HG03469 (cell line): ENCODE results near the gene RNFT2.

Experiments
- ATAC-seq: cut with Tn5 transposase; IDR thresholded peaks from one replicate; pipeline ENCODE4 v1.9.1; 2021; ENCODE audit warnings: mild to moderate bottlenecking, moderate library complexity, moderate number of reproducible peaks; ENCODE audit not compliant: unreplicated experiment

Gene RNFT2, protein sequence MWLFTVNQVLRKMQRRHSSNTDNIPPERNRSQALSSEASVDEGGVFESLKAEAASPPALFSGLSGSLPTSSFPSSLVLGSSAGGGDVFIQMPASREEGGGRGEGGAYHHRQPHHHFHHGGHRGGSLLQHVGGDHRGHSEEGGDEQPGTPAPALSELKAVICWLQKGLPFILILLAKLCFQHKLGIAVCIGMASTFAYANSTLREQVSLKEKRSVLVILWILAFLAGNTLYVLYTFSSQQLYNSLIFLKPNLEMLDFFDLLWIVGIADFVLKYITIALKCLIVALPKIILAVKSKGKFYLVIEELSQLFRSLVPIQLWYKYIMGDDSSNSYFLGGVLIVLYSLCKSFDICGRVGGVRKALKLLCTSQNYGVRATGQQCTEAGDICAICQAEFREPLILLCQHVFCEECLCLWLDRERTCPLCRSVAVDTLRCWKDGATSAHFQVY

DNA sequence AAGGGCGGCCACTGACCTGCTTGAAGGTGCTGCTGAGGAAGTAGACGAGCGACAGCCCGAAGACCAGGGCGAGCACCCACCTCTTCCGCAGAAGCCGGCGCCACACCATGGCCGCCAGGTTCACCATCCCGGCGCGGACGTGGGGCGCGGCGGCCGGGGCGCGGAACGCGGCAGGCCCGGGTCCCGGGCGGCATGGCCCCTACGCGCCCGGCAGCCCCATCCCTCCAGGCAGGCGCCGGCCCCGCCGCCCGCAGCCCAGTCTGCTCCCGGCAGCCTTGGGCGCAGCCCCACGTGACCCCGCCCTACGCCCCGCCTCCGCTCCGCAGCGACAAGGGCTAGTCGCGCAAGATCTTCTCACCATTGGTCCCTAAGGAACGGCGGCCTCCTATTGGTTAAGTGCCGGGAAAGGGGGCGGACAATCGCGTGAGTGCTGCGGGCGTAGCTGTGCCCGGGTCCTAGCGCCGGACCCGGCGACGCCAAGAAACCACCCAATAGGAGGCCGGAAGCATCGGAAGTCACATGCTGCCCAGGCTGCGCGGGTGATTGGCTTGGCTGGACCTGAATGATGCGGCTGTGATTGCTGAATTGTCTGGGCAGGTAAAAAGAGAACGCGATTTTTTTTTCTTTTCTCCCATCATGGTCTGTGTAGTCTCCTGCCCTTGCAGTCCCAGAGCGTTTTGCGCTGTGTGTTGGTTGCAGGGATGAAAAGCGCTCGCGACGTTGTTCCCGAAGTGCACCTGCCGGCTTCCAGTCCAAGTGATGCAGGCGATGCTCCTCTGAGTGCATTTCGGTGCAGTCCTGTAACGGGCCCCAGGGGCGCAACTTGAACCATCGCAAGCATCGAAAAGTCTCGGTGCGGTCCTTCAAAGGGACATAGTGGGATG is at the start of gene RNFT2, which contains the start of gene SPRING1:
RNFT2 (plus strand) TSS at position 542 of the 884 bp plus-strand sequence. CDS start 2,183 bp downstream, outside the sequence.
SPRING1 (minus strand) TSS at position 296 of the 884 bp plus-strand sequence; CDS start at position 127, 169 bp downstream.
- ATAC-seq, result peak; percentile 91

DNA sequence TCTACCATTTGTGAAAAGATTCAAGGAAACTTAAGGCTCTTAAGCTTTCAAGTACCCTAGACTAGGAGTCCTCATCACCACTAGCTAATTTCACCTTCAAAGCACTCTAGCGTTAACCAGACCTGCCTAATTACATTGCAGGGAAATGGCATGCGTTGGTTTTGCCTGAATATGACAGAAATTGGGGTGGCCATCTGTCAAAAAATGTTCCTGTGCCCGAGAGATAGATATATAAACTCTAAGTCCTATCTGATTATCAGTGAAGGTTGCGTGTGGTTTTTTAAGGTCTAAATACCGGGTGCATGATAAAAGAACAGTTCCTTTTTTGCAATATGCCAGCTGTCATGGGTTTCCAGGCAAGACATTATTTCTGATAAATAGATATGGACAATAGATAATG is 48.6 kb upstream of the RNFT2 start:
- ATAC-seq, result no peak

DNA sequence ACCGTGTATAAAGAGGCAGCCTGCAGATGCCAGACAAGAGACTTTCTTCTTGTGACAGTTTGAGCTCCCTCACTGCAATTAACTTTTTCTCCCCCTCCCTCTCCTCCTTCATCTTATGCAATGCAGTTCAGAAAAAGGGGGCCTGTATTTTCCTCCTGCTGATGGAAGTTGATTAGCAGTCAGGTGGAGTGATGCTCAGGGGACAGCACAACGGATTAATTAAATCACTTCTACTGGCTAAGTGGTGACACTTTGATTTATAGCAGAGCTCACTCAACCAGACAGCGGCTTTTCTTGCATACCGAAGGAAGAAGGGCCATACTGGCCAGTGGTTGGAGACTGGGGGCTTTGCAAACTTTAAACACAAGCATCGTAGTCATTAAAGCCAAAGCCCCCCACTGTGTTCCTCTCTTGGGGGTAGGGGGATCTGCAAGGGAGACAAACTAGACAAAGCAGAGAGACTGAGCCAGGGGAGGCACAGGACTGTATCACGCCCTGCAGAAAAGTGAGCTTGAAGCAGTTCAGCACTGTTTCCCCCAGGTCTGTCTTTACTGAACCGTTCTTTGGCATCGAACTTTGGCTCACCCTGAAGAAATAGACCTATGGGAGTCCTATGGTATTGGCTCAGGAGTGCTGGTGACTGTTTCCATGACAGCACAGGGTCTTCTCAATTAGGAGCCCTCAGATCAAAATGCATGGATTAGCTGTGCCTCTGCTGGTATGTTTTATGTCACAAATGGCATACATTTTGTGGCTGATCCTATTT is 48.0 kb upstream of the RNFT2 start:
- ATAC-seq, result no peak

DNA sequence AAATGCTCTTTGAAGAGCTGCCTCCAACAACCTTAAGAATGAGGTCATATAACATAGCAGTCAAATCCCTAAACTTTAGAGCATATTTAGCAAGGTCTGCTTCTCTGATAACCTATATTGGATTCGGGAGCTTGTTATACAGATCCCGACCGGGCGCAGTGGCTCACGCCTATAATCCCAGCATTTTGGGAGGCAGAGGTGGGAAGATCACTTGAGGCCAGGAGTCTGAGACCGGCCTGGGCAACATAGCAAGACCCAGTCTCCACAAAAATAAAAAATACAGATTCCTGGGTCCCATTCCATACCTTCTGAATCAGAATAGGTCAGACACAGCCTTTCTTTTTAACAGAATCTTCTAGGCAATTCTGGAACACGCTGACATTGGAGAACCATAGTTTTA is 46.9 kb upstream of the RNFT2 start:
- ATAC-seq, result no peak

DNA sequence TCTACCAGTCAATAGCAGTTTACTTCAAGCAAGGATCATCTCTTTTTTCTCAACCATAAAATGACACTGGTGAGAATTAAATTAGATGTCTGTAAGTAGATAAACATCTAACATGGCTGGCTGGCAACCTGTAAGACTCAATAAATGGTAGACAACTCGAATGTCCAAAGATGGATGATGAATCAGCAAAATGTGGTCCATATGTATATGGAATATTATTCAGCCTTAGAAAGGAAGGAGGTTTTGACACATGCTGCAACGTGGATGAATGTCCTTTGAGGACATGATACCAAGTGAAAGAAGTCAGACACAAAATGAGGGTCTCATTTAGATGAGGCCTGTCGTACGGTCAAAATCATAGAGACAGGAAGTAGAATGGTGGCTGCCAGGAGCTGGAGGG is 46.5 kb upstream of the RNFT2 start:
- ATAC-seq, result no peak

DNA sequence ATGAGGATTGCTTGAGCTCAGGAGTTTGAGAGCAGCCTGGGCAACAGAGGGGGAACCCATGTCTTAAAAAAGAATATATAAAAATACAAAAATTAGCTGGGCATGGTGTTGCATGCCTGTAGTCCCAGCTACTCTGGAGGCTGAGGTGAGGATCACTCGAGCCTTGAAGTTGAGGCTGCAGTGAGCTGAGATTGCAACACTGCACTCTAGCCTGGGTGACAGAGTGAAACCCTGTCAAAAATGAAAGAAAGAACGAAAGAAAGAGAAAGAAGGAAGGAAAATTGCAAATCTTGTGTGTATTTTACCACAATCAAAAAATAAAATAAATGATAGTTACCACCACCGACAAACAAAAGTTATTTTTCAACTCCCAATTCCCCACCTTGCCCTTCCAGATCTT is 45.5 kb upstream of the RNFT2 start:
- no peak for ATAC-seq

DNA sequence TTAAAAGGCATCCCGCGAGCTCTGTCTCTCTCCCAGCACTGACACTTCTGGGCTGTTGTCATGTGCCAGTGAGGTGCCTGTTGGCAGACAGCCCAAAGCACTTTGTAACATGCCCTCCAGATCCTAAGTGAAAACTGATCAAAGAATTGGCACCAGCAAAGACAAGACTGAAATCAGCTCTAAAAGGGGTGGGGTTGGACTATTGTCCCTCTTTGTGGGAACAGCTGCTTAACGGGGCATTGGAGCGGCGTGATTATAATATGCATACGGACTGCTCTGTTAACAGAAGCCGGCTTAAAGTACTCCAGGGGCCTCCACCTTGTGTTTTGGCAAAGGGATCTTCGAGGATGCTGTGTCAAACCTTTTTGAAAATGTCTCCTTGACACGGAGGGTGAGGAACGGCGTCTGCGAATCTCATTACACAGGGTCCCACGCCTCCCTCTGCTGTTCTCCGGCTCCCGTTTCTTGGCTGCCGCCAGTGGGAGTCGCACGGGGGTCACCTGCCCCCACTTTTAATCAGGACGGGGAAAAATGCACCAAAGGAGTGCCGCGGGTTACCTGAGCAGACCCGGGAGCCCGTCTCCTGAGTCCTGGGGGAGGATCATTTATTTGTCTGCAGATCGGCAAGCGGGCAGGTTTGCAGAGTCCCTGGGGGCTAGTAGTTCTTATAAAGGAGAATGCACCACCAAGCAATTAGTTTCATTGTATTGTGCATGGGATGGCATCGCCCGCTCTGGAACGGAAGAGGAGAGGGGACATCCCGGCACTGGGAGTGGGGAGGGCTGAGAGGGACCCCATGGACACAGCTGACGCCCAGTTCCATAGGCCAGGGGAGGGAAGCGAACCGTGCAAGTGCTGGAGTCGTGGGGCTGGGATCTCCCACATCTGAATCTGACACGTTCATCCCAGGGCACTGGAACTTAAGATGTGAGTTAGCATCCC is 44.6 kb upstream of the RNFT2 start:
- ATAC-seq, result no peak

DNA sequence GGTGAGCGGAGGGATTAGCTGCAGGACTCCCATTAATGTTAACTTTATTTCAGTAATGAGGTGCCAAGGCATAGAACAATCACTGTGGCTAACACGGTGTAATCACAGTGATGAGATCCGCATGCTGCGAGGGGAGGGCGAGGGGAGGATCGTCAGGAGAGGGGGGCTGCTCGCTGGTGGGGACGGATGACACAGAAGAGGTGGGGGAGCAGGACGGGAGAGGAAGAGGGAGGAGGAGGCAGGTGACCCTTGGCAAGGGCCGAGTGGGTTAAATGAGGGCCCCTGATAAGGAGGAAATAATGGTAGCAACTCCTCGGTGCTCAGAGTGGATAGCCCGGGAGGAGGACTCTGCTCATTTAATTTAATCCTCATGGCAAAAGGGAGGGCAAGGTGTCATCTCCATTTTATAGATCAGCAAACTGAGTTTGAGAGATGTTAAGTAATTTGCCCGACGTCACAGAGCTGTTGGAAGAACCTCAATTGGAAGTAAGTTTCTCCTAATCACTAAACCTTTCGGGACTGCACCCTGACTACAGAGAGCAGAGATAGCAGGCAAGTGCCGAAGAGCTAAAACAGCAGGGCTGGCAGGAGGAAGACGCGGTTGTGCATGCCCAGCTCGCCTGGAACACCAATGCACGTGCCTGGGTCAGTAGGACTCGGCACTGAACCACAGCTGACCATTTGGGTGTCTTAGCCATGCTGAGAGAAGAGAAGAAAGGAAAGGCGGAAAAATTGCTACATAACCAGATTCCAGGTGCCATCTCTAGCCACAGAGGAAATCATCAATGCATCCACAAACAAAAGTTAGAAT is 43.3 kb upstream of the RNFT2 start:
- ATAC-seq, result no peak

DNA sequence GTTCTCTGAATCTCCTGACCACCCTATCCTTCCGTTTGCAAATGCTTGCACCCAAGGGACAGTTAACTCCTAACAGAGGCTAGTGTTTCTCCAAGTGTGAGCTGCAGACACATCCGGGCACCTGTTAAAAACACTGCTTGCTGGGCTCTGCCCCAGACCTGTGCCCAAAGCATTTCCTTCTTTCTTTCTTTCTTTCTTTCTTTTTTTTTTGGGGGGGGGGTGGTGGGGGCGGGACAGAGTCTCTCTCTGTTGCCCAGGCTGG is 42.7 kb upstream of the RNFT2 start:
- ATAC-seq, result no peak

DNA sequence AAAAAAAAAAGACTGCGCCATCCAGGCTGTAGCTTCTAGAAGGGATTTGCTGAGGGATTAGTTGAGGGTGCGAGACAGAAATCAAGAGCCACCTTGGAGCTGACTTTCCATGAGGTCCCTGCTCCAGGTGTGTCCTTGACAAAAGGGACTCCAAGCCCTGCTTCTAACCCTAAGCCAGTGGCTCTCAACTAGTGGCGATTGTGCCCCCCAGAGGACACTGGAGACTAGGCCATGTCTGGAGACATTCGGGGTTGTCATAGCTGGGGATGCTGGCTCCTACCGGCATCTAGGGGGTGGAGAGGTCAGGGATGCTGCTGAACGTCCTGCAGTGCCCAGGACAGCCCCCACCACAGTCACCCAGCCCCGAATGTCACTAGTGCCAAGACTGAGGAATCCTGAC is 40.8 kb upstream of the RNFT2 start:
- ATAC-seq, result no peak

DNA sequence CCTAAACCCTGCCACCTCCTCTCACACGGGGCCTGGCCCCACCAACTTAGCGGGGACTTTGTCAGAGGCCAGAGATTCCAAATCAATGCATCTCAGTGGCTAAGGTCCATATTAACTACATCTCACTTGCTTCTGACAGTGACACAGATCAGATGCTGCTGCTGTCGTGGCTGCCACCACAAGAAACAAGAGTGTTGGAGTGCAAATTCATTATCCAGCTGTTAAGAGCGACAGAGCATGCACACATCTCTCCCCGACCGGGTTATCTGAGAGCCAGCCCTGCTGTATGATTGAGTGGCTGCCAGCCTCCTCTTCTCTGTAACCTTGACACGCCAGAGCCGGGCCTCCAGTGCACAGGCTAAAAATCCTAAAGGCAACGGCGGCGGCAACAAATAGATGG is 40.4 kb upstream of the RNFT2 start:
- ATAC-seq, result no peak

DNA sequence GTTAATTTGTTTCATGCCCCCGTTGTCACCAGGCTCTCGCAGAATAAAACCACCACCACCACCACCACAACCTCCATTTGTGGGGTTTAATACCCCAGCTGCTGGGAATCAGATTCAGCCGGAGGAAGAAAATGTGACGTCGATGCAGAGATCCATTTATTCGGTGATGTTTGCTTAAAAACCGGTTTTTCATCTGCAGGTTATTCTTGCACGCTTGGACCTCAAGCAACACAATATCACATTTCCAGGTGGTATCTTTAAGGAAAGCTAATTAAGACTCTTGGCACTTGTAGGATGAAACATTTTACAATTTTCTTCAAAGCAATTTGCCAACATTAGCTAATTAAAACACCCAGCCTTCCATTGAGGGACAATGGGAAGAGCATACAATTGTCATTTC is 40.0 kb upstream of the RNFT2 start:
- ATAC-seq, result no peak

DNA sequence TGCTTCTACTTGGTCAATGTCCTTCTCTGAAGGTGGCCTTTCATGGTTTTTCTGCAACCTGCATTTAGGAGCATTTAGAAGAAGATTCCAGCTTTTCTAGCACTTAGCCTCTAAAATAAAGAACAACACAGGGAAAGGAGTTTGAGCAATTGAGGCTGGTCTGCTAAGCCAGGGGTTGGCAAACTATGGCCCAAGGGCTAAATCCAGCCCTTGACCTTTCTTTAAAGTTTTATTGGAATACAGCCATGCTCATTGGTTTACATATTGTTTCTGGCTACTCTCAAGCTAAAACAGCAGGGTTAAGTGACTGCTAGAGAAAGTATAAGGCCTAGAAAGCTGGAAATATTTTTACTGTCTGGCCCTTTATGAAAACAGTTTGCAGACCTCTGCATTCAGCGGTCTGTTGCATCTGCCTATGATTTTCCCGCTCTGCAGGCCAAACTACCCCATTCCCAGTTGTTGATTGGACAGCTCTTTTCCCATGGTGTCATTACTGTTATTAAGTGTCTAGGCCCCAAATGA is 39.5 kb upstream of the RNFT2 start:
- no peak for ATAC-seq

DNA sequence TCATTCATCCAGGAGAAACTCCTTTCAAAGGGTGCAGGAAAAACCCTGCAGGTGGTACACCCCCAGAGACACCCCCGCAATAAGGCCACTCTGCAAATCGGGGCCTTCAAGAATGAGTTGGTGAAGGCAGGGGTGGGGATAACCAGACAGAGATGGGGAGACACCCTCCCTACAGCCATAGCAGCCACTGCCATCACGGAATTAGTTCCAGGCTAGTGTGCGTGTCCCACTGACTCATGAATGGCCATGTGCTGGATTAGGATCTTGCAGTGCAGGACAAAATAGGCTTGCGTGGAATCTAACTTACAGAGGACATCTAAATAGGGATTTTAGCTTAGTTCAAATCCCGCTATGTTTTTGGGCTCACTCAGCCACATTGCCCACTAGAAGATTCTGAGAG is 38.0 kb upstream of the RNFT2 start:
- no peak for ATAC-seq

DNA sequence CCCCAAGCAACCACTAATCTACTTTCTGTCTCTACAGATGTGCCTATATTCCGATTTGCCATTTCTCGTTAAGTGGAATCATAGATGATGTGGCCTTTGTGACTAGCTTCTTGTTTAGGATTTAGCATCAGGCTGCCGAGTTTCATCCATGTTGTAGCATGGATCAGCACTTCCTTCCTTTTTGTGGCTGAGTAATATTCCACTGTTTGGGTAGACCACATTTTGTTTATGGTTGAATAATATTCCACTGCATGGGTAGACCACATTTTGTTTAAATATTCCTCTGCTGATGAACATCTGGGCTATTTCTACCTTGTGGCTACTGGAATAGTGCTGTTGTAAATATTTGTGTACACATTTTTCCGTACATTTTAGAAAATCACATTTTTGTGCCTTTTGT is 36.7 kb upstream of the RNFT2 start:
- ATAC-seq, result no peak

DNA sequence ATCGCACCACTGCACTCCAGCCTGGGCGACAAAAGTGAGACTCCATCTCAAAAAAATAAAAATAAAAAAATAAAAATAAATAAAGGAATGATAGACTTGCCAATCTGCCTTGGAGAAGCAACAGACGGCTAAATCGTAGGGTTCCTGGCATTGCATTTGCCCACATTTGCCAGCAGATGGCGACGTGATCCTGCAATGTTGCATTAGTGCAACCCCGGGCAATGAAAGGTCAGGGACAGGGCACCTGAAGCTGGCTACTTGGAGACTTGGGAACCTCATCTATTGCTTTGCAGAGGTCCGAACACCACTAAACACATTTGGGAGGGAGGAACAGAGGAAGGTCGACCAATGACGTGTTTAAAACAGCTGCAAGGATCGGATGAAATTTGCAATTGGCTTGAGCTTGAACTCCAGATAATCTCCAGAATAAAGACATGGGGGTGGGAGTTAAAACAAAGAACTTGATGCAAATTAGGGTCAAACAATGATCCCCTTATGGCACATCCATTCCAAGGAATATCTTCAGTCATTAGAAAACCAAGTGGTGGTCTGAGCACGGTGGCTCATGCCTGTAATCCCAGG is 34.8 kb upstream of the RNFT2 start:
- no peak for ATAC-seq

DNA sequence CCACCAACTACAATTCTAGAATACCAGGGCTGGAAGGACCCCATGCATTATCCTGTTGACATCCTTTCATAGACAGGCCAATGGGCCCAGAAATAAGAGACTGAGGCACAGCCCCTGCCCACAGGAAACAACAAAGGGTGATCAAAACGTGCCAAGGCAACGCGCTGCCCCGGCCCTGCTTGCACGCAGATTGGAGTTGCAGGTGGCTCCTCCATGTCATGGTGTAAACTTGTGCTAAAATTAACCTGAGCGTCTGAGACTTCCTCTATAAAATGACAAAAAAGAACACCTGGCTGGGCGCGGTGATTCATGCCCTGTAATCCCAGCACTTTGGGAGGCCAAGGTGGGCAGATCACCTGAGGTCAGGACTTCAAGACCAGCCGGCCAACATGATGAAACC is 30.4 kb upstream of the RNFT2 start:
- no peak for ATAC-seq

DNA sequence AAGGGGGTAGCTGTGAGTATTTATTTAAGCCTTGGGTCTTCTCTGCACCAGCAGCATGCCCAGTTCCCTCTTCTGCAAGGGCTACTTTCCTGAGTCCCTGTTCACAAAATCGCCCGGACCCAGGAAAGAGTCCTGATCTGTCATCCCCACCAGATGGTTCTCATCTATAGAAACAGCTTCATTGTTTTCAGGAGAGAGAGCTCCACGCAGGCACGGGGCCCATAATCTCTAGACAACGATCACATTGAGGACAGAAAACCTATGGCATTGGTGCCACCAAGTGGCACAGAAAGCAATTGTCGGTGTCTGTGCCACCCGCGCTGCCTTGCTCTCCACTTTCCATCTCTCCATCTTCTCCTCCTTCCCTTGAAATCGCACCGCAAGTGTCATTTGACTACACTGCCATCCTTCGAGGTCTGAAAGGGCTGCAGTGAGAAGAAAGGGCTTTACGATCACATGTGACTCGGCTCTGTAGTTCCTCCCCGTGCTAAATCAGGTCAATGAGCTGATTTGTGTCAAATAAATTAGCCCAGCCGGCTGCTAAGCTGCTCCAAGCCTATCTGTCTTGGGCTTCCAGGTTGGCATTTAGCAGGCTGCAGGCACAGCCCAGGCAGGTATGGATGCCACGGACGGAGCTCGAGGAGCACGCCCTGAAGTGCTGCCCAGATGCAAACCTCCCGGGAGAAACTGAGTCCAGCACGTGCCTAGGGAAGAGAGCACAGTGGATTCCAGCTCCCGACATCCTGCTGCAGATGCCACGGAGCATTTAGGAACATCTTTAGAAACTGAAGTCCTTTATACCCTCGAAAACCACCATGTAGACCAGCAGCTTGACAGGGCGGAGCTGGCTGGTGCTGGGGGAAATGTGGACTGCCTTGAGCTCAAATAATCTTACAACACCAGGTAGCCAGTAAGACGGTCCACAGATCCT is 29.0 kb upstream of the RNFT2 start:
- ATAC-seq, result no peak
